ENCODE measurements around the gene CUX1.

The CUX1 gene

GRCh38 chr7:102283477-102284189, 466.2 kb downstream of the CUX1 start:
- DNase-seq (ENCODE audit: low read depth in 2 of 3, low spot score in 1 of 3) = no peak

- no peak for DNase-seq (ENCODE audit: low read depth in 2 of 3, low spot score in 1 of 3)
Observed at GRCh38 chr7:102284399-102284798, 467.0 kb downstream of the CUX1 start.

GRCh38 chr7:102284891-102285539, 467.6 kb downstream of the CUX1 start:
- no peak for DNase-seq (ENCODE audit: low read depth in 2 of 3, low spot score in 1 of 3)

GRCh38 chr7:102285540-102286236, 468.3 kb downstream of the CUX1 start:
- DNase-seq (ENCODE audit: low read depth in 2 of 3, low spot score in 1 of 3) = no peak

- no peak for DNase-seq (ENCODE audit: low read depth in 2 of 3, low spot score in 1 of 3)
Observed at GRCh38 chr7:102286237-102287110, 469.0 kb downstream of the CUX1 start, which contains the start of gene SH2B2. Gene SH2B2, plus strand, starts transcription at chr7:102286868. Its CDS starts 13,683 bp downstream, at chr7:102300551.

- no peak for DNase-seq (ENCODE audit: low read depth in 2 of 3, low spot score in 1 of 3)
Observed at GRCh38 chr7:102287111-102287980, 469.9 kb downstream of the CUX1 start.

- DNase-seq (ENCODE audit: low read depth in 2 of 3, low spot score in 1 of 3) = no peak
Observed at GRCh38 chr7:102287981-102288278, 470.5 kb downstream of the CUX1 start.

- no peak for DNase-seq (ENCODE audit: low read depth in 2 of 3, low spot score in 1 of 3)
Observed at GRCh38 chr7:102288285-102288930, 471.0 kb downstream of the CUX1 start.

- no peak for DNase-seq (ENCODE audit: low read depth in 2 of 3, low spot score in 1 of 3)
Observed at GRCh38 chr7:102289057-102289456, 471.6 kb downstream of the CUX1 start.

- DNase-seq (ENCODE audit: low read depth in 2 of 3, low spot score in 1 of 3) = no peak
Observed at GRCh38 chr7:102291056-102291915, 473.9 kb downstream of the CUX1 start.

GRCh38 chr7:102291916-102292267, 474.5 kb downstream of the CUX1 start:
- DNase-seq (ENCODE audit: low read depth in 2 of 3, low spot score in 1 of 3) = no peak

- no peak for DNase-seq (ENCODE audit: low read depth in 2 of 3, low spot score in 1 of 3)
Observed at GRCh38 chr7:102292813-102293798, 475.7 kb downstream of the CUX1 start.

GRCh38 chr7:102294589-102294988, 477.2 kb downstream of the CUX1 start:
- no peak for DNase-seq (ENCODE audit: low read depth in 2 of 3, low spot score in 1 of 3)

- DNase-seq (ENCODE audit: low read depth in 2 of 3, low spot score in 1 of 3) = no peak
Observed at GRCh38 chr7:102295346-102296178, 478.1 kb downstream of the CUX1 start.

- no peak for DNase-seq (ENCODE audit: low read depth in 2 of 3, low spot score in 1 of 3)
Observed at GRCh38 chr7:102296179-102296438, 478.7 kb downstream of the CUX1 start.

- DNase-seq (ENCODE audit: low read depth in 2 of 3, low spot score in 1 of 3) = no peak
Observed at GRCh38 chr7:102296514-102296913, 479.1 kb downstream of the CUX1 start.

- DNase-seq (ENCODE audit: low read depth in 2 of 3, low spot score in 1 of 3) = no peak
Observed at GRCh38 chr7:102297487-102298218, 480.2 kb downstream of the CUX1 start.
